HT-29 (cell line): ENCODE measurements around the gene KIF2C. TPM values are rescaled to one million over a fixed set of nuclear protein-coding genes. Genes with fewer than 3 reads are reported as not detected.
"Not testable (repeated sequence)": the region's sequence is repeated elsewhere in the genome, so short reads cannot be mapped to it uniquely, and the experiment has no call there.

ENCODE experiments used
- DNase-seq: peaks from one replicate; pipeline ENCODE4 v3.0.0-alpha.2; 2015; ENCODE audit warnings: low spot score
- total RNA-seq: library from RNA; depleted of rRNA; stranded (reverse); fragments of >200 nt; shearing (Covaris generic); gene quantifications from 2 replicates; pipeline ENCODE4 v1.2.3, GENCODE V29; 2014; rRNA removed

Gene KIF2C
- 57.1 and 63.1 TPM in 2 replicates for total RNA-seq

DNA sequence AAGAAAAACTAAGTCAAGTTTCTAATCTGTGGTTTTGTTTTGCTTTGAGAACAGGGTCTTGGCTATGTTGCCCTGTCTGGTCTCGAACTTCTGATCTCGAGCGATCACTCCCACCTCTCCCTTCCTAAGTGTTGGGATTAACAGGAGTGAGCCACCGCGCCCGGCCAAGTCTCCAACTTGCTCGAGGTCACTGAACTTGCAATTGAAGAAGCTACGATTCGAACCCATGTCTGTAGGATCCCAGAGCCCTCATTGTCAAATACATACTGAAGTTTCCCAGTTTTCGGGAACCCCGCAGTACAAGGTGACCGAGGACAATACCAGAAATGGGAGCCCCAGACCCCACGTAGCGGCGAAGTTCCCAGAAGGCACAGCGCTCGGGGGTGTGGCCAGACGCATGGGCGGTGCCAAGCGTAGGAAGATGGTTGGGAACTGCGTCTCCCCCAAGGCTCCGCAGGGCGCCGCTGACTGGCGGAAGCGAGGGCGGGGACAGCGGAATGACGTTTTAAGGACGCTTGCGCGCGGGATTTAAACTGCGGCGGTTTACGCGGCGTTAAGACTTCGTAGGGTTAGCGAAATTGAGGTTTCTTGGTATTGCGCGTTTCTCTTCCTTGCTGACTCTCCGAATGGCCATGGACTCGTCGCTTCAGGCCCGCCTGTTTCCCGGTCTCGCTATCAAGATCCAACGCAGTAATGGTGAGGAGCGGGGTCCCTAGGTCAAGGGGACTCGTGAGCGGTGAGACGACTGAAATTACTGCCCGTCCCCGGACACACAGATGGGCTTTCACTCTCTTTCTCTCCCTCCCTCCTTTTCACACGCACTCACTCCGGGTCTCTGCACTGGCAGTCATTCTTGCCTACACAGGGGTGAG, at the start of gene KIF2C:
KIF2C (plus strand) TSS at position 531 of the 872 bp plus-strand sequence; CDS start at position 627, 96 bp downstream.
- DNase-seq: peak; percentile 98

DNA sequence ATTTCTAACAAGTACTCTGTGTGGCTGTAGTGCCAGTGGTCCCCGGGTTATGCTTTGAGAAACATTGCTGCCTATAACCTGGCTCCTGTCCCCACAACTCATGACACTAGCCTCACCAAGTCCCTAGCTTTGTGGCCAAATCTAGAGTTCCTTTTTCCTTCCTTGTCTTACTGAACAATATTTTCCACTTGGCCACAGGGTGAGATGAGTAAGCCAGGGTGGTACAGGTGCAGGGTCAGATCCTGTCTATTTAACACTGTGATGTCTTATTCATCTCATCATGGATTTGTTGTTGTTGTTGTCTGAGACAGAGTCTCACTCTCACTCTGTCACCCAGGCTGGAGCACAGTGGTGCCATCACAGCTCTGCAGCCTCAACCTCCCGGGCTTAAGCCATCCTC, 46.5 kb upstream of the KIF2C start:
- DNase-seq: no peak

DNA sequence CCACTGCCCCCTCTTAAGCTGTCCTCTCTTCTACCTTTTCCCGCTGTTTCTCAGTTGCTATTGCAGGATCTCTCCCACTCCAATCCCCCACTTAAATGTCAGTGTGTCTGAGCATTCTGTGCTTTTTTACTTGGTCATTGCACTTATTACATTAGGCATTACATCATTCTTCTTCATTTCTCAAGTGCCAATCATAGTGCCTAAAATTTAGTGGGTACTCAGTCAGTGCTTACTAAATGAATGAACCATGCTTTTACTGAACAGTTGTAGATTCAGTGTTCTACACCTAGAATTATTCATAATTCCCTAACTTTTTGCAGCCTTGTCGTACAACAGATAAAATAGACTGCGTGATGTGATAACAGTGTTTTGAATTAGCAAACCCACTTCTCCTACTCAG, 45.7 kb upstream of the KIF2C start:
- no peak for DNase-seq

DNA sequence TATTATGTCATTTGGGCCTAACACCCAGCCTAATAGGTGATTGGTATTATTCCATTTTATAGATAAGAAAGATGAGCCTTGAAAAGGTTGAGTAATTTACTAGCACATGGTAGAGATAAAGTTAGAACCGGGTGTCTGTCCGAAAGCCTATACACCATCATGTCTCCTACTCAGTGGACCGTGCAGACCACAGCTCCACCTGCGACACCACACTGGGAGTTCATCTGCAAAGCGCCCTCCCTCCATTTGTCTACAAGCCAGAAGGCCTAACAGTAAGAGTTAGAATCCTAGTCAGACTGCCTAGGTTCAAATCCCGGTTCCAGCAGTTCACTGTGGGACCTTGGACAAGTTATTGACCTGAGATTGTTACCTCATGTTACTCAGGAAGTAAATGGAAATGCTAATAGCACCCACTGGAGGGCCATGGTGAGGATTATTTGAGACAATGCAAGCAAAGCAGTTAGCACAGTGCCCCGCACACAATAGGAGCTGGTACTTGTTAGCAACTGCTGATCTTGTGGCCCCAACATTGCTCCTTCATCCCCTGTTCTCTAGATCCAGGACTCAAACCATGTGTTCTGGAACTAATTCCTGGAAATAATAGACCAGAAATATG, 44.7 kb upstream of the KIF2C start:
- no peak for DNase-seq

DNA sequence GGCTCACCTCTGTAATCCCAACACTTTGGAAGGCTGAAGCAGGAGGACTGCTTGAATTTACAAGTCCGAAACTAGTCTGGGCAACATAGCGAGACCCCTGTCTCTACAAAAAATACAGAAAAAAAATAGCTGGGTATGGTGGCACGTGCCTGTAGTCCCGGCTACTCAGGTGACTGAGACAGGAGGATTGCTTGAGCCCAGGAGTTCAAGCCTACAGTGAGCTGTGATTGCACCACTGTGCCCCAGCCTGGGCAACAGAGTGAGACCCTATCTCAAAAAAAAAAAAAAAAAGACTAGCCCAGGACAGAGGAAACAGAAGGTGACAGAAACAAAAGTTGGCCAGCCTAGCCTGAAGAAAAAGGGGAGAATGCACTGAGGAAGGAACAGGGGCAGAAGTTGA, 44.0 kb upstream of the KIF2C start:
- DNase-seq: no peak

DNA sequence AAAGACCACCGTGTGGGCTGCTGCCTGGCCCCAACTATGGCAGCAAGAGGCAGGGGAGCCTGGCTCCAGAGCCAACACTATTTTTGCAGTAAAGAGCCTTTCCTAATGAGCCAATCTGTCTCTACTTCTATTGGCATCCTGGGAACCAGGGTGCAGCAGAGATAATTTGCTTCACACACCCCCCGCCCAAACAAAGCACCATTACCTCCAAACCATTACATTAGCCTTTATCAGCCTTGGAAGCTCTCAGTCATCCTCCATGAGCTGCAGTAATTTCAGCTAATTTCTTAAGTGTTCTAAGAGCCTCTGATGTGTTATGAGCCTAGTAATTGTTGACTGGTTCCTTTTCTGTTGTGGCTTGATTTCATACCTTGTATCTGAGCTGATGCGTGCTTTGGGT, 43.5 kb upstream of the KIF2C start:
- no peak for DNase-seq

DNA sequence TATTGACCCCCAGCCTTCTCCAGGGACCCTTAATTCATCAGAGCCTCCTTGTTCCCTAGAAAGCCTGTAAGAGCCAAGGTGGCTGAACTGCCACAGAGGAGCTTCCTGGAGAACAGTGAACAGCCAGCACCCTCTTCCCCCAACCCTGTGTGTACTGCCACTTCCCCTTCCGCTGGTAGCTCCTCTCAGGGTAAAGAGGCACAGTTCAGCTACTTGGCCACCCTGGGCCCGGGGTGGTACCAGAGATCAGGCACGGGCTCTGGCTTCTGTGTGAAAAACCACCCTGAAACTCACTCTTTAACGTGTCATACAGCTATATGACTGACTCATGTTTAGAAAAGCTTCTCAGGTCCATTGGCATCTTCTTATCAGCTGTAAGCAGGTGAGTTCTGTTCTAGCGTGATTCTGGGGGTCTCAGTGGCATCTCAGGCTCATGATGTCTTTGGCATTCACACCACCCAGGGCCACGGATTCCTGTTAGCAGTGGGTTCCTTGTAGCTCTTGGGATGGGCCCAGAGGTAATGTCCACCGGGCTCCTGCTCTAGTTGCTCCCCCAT, 42.8 kb upstream of the KIF2C start:
- no peak for DNase-seq

DNA sequence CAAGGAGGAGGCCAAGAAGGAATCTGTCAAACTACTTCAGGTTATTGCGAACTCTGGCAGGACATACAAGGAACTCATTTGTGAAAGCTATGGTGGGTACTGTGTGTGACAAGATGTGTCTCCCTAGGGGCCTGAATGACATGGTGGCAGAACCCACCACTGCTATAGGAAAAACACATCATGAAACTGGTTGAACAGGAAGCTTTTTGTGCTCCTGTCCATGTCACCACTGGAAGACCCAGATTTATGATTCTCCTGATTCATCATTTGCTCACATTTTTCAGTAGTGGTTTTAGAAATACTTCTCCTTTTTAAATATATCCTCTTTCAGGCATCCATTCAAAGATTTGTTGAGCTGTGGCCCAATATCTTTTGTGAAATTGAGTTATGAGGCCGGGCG, 41.5 kb upstream of the KIF2C start:
- DNase-seq: no peak

DNA sequence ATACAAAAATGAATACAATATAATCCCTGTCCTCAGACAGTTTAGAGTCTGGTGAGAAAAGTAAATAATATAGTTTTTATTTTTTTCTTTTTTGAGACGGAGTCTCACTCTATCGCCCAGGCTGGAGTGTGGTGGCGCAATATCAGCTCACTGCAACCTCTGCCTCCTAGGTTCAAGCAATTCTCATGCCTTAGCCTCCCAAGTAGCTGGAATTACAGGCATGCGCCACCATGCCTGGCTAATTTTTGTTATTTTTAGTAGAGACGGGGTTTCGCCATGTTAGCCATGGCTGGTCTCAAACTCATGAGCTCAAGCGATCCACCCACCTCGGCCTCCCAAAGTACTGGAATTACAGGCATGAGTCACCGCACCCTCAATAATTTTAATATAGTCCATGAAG, 40.3 kb upstream of the KIF2C start:
- not testable (repeated sequence) for DNase-seq

DNA sequence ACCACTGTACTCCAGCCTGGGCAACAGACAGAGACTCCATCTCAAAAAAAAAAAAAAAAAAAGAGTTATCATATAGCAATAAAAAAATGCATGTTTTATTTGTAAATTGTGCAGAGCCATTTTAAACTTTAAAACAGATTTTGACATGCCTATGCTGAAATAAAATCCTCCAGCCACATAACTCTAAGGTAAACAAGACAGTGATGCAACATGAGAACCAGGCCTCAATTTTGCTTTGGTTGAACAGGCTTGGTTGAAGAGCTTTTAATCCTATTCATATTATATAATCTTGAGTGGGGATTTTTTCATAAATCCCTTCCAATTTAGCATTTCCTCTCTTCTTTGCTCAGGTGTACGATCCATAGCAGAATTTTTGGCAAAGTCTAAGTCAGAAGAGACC, 39.1 kb upstream of the KIF2C start:
- DNase-seq: no peak

DNA sequence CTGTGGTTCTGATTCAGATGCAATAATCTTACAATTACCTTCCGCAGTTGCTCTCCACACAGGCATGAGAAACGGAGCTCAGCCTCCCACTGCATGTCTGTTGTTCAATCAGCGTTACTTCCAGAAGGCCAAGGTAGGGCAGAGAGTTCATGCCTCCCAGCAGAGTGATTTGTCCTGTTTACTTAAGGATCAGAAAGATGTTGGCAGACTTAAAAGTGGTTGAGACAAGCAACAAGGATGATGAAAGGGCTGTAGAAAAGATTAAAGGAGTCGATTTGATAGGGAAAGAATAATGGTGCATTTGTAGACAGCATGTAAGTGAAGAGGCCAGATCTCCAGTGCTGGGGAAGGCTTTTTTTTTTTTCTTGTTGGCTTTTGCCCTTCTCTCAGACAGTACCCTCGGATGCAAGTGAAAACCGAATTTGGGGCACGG, 38.5 kb upstream of the KIF2C start:
- no peak for DNase-seq

DNA sequence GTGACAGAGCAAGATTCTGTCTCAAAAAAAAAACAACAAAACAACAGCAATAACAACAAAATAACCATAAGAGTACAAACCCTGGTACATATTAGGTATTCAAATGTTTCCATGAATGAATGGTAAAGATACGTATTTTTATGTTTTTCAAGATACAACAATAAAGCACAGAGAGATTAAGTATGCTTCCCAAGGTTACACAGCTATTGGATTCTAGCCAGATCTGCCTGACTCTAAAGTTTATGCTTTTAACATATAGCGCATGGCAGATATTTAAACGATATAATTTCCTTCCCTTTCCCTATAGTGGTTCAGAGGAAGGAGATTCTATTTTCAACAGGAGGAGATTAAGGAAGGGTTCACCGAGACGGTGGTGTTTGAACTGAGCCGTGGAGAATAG, 34.2 kb upstream of the KIF2C start:
- no peak for DNase-seq

DNA sequence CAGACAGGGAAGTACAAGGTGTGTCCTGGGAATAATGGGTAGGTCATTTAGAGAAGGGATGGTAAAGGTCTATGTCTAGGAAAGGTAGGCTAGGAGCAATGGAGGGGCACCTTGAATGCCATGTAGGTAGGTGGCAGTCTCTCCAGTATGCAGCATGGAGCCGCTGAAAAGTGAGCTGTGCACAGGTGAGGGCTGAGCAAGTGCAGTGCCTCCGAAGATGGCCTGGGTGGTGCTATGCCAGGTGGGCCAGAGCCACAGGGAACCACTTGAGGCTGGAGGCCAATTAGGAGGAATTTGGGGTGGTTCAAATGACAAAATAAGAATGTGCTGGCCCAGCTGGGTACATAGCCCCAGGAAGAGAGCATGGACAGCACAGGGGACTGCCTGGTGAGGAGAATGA, 33.7 kb upstream of the KIF2C start:
- no peak for DNase-seq

DNA sequence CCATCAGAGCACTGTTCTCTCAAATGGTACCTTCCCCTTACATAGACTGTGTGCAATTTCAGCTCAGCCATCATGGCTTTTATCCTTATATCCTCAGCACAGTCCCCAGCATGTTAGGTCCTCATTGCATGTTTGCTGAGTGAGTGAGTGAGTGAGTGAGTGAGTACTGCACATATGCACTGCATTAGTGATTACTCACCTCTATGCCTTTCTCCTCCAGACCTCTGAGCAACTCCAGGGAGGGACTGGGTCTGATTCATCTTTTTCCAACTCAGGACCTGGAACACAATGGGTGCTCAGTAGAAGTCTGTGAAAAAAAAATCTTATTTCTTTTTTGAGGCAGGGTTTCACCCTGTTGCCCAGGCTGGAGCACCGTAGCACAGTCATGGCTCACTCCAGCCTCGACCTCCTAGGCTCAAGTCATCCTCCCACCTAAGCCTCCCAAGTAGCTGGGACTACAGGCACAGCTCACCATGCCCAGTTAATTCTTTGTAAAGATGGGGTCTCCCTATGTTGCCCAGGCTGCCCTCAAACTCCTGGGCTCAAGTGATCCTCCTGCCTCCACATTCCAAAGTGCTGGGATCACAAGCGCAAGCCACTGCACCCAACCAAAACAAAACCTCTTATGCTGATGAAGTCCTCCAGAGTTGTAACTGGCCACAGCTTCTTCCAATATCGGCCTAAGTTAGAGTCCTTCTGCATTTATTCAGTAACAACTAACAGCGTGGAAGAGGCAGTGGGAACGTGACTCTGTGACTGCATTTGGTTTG, 32.3 kb upstream of the KIF2C start:
- DNase-seq: no peak

DNA sequence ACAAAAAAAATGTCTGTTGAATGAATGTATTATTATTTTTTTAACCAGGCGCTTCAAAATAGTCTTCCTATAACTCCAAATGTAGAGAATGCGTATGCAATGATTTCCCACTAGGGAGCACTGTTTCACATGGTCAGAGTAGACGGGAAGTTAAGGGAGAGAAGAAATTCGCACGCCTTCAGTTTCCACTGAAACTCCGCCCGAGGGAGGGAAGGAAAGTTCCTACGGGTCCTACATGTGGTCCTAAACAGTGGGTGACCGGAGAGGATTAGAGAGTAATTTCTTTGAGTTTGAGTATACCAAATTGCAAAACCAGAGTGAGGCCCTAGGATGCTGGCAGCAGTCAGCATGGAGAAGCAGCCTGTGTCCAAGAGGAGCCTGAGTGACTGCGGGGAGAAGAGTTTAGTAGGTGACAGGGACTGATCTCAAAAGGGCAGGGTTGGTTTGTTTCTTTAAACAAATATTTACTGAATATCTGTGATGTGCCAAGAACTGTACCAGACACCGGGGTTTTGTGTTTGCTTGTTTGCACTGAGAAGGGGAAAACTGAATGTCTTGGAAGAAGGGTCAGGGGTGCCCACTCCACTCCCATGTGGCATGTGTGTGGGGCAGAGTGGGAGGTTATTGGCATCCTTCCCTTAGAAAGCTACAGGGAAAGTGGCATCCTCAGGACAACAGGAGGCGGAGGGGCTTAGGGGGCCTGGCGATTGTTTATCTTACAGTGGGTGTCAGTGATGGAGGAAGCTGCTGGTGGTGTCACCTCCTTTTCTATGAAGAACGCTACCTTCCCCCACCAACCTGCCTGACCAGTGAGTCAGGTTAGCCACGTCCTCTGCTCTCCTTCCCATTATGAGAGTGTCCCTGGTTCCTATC, 31.4 kb upstream of the KIF2C start:
- DNase-seq: peak; percentile 74

DNA sequence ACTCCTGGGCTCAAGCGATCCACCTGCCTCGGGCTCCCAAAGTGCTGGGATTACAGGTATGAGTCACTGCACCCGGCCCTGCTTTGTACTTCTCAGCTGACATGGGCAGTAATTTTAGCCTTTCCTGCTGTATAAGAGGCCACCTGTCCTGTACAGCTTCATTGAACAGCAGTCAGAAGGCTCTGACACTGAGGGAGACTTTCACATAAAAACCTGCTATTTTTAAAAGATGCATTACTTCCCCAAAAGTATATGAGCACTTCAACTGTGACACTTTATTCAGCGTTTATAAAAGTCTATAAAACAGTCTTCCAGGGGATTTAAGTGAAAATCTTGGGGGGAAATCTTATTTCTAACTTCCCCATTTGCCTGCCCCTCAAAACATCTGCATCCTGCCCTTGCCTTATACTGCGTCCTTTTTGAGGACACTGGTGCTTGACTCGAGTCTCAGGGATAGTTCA, 26.3 kb upstream of the KIF2C start:
- peak; percentile 45 for DNase-seq

DNA sequence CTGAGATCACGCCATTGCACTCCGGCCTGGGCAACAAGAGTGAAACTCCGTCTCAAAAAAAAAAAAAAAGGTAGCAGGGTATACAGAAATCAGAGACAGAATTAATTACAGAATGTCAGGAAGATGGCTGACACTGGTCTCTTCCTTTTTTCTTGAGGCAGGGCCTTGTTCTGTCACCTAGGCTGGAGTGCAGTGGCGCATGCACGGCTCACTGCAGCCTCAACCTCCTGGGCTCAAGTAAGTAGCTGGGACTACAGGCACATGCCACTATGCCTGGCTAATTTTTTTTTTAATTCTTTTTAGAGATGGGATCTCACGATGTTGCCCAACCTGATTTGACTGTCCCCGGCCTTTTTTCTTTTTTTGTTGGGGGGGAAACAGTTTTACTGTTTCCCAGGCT, 25.1 kb upstream of the KIF2C start:
- no peak for DNase-seq

DNA sequence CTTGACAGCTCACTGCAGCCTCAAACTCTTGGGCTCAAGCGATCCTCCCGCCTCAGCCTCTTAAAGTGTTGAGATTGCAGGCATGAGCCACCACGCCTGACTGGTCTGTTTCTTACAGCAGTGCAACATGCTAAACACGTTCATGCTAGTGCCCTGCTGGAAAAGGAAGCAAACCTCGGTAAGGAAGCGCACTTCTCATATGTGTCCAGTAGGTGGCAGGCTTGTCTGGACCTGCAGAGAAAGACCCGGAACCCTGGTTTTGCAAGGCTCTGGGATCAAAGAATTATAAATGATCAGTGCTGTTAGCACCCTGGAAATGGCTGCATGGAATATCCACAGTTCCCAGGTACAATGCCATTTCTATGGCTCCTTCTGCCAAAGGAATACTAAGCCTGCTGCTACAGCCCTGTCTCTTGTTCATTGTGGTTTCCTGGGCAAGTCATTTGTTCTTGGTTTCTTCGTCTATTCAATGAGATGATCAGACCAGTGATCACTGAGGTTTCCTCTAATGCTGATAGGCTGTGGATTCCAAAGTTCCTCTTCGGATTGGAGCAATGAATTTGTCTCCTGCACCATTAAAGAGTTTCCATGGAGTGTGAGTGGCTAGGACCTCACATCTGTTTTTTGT, 24.6 kb upstream of the KIF2C start:
- DNase-seq: peak; percentile 85

DNA sequence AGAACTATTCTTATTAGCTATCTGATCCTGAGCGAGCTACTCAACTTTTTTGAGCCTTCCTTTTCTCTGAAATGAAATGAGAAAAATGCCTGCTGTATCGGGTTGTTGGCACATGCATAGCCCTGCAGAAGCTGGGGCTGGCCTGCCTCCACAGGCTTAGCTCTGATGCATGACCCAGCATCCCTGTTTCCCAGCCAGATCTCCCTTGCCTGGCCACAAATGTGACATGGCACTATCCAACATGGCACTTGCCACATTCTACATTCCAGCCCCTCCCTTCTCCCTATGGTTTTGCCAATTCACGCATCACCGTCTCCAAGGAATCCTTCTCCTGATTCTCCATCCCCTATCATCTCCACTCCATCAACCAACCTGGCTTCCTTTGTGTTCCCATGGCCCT, 22.5 kb upstream of the KIF2C start:
- no peak for DNase-seq

DNA sequence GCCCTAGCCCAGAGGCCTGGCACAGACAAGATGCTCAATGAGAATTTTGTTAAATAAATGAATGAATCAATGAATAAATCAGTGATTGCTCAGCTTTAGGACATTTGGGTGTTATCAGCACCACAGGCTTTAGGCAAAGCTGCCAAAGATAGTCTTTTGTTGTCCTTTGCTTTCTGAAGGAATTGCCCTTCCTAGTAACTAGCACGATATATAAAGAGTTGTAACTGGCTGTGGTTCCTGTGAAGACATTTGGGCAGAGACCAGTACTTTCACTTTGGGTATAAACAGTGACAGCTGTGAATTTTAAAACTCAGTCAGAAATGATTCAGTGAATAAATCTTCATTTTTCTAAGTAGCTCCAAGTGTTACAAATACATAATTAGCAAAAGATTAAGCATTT, 22.0 kb upstream of the KIF2C start:
- DNase-seq: no peak
